Measurements from ENCODE around the gene FNDC3B.

FNDC3B gene

DNA sequence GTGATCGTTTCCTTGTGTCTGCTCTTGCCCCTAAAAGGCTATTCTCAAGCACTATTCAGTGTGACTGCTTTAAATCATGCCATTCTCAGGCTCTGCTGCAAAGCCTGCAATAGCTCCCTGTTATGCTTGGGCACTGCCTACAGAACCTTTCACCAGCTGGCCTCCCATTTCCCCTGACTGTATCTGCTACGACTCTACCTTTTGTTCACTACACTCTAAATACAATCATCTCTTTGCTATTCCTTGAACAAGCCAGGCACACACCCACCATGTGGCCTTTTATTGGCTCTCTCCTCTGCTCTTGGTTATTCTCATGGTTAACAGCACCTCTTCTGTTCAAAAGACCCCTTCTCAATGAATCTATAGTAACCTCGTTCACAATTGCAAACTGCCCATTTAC, 29.6 kb upstream of the FNDC3B start:
- Histone ChIP-seq H3F3A (ENCODE audit: low read depth) (no peaks in the 10 kb centered on the region), H3K4me3 (ENCODE audit: low read length, poor library complexity, severe bottlenecking) (no peak overlapping the region), H3K27me3 (ENCODE audit: insufficient read depth, low read length, poor library complexity, severe bottlenecking) (no peaks in the 10 kb centered on the region), H4K20me1 (ENCODE audit: insufficient read depth, low read length, poor library complexity, severe bottlenecking) (no peaks in the 10 kb centered on the region), H3K4me2 (ENCODE audit: low read depth, low read length, poor library complexity, severe bottlenecking) (no peak overlapping the region), H3K9me2 (replicated peaks; ENCODE audit: low read depth, low read length) (no peaks in the 10 kb centered on the region), H3K4me1 (ENCODE audit: insufficient read depth, low read length, poor library complexity, severe bottlenecking) (no peaks in the 10 kb centered on the region), H3K9ac (ENCODE audit: low read depth, low read length, poor library complexity, severe bottlenecking) (no peak overlapping the region), H2AFZ (ENCODE audit: low read length) (no peak overlapping the region), H3K36me3 (ENCODE audit: insufficient read depth, low read length) (no peaks in the 10 kb centered on the region), H3K9me3 (ENCODE audit: insufficient read depth, low read depth, low read length) (no peaks in the 10 kb centered on the region), H3K79me2 (ENCODE audit: insufficient read depth, low read length) (no peaks in the 10 kb centered on the region)
- TF ChIP-seq EZH2phosphoT487 (IDR thresholded peaks at IDR 0.05; ENCODE audit: borderline replicate concordance) = no peak
- TF ChIP-seq, protein P1, sequence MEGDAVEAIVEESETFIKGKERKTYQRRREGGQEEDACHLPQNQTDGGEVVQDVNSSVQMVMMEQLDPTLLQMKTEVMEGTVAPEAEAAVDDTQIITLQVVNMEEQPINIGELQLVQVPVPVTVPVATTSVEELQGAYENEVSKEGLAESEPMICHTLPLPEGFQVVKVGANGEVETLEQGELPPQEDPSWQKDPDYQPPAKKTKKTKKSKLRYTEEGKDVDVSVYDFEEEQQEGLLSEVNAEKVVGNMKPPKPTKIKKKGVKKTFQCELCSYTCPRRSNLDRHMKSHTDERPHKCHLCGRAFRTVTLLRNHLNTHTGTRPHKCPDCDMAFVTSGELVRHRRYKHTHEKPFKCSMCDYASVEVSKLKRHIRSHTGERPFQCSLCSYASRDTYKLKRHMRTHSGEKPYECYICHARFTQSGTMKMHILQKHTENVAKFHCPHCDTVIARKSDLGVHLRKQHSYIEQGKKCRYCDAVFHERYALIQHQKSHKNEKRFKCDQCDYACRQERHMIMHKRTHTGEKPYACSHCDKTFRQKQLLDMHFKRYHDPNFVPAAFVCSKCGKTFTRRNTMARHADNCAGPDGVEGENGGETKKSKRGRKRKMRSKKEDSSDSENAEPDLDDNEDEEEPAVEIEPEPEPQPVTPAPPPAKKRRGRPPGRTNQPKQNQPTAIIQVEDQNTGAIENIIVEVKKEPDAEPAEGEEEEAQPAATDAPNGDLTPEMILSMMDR (conservative IDR thresholded peaks at IDR 0.05; ENCODE audit: low read length) = no peak

DNA sequence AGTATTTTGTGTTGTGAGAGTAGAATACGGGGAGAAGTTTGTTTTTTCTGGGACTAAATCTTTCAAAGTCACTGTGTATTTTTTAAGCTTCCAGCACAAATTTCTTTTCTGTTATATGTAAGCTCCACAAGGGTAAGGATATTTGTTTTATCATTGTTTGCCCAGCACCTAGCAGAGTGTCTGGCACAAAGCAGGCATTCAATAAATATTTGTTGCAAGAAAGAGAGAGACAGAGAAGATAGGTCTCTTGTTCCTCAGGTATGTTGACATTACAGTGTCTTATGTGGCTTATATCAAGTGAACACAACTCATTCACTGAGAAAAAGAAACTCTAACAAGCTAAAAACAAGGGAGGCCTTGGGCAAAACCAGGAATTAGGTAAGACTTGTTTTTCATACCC, 26.6 kb upstream of the FNDC3B start:
- Histone ChIP-seq H3K9ac (ENCODE audit: low read depth, low read length, poor library complexity, severe bottlenecking) (no peak overlapping the region), H3K36me3 (ENCODE audit: insufficient read depth, low read length) (no peaks in the 10 kb centered on the region), H4K20me1 (ENCODE audit: insufficient read depth, low read length, poor library complexity, severe bottlenecking) (no peaks in the 10 kb centered on the region), H3K4me2 (ENCODE audit: low read depth, low read length, poor library complexity, severe bottlenecking) (no peak overlapping the region), H3K9me2 (replicated peaks; ENCODE audit: low read depth, low read length) (no peaks in the 10 kb centered on the region), H2AFZ (ENCODE audit: low read length) (peak overlapping the region; percentile 35; the same call in 1 of the 2 replicates), H3K79me2 (ENCODE audit: insufficient read depth, low read length) (no peaks in the 10 kb centered on the region), H3K4me1 (ENCODE audit: insufficient read depth, low read length, poor library complexity, severe bottlenecking) (no peaks in the 10 kb centered on the region), H3F3A (ENCODE audit: low read depth) (no peaks in the 10 kb centered on the region), H3K9me3 (ENCODE audit: insufficient read depth, low read depth, low read length) (no peaks in the 10 kb centered on the region), H3K27me3 (ENCODE audit: insufficient read depth, low read length, poor library complexity, severe bottlenecking) (no peaks in the 10 kb centered on the region), H3K4me3 (ENCODE audit: low read length, poor library complexity, severe bottlenecking) (no peak overlapping the region)
- no peak for TF ChIP-seq EZH2phosphoT487 (IDR thresholded peaks at IDR 0.05; ENCODE audit: borderline replicate concordance)
- TF ChIP-seq, protein P1 (conservative IDR thresholded peaks at IDR 0.05; ENCODE audit: low read length) = no peak

DNA sequence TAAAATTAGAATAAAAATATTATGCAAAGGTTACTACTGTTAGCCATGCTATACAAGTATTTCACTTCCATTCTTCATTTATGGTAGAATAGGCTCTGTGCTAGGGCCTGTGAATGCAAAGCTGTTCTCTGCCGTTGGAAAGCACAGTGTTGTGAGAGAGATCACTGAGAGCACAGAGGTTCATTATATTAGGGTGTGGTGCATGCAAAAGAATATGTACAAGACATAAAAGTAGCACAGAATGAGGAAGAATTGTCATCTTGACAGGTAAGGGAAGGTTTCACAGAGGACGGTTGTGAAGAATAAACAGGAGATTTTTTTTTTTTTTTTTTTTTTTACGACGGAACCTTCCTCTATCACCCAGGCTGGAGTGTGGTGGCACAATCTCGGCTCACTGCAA, 25.2 kb upstream of the FNDC3B start:
- Histone ChIP-seq H3K9ac (ENCODE audit: low read depth, low read length, poor library complexity, severe bottlenecking) (no peak overlapping the region), H4K20me1 (ENCODE audit: insufficient read depth, low read length, poor library complexity, severe bottlenecking) (no peaks in the 10 kb centered on the region), H3K4me2 (ENCODE audit: low read depth, low read length, poor library complexity, severe bottlenecking) (no peak overlapping the region), H3K4me1 (ENCODE audit: insufficient read depth, low read length, poor library complexity, severe bottlenecking) (no peaks in the 10 kb centered on the region), H3F3A (ENCODE audit: low read depth) (no peaks in the 10 kb centered on the region), H2AFZ (ENCODE audit: low read length) (no peak overlapping the region), H3K4me3 (ENCODE audit: low read length, poor library complexity, severe bottlenecking) (no peak overlapping the region), H3K79me2 (ENCODE audit: insufficient read depth, low read length) (no peaks in the 10 kb centered on the region), H3K27me3 (ENCODE audit: insufficient read depth, low read length, poor library complexity, severe bottlenecking) (no peaks in the 10 kb centered on the region), H3K9me2 (replicated peaks; ENCODE audit: low read depth, low read length) (no peaks in the 10 kb centered on the region), H3K36me3 (ENCODE audit: insufficient read depth, low read length) (no peaks in the 10 kb centered on the region), H3K9me3 (ENCODE audit: insufficient read depth, low read depth, low read length) (no peaks in the 10 kb centered on the region)
- TF ChIP-seq, protein P1 (conservative IDR thresholded peaks at IDR 0.05; ENCODE audit: low read length) = no peak
- TF ChIP-seq EZH2phosphoT487 (IDR thresholded peaks at IDR 0.05; ENCODE audit: borderline replicate concordance) = no peak

Measured in Loucy (cell line).